Esophagus squamous epithelium (tissue), 4 donors: ENCODE measurements around the gene RHOV.

Experiments
- POLR2A ChIP-seq, 4 donors: fragments of 450-650 bp; IDR thresholded peaks; one replicate each; pipeline ENCODE4 v1.6.1; 2017; ENCODE audit warnings: antibody characterized with exemption in 4 of 4, mild to moderate bottlenecking in 4 of 4, moderate library complexity in 3 of 4
- TF ChIP-seq, protein P1 (sequence below), 6 experiments: fragments of 450-650 bp in 4 of 6; fragments of 200-600 bp in 2 of 6; sonication (generic) in 2 of 6; IDR thresholded peaks; one replicate each; pipeline ENCODE4 v1.5.1; 2016 to 2019; ENCODE audit warnings: antibody characterized with exemption in 6 of 6, mild to moderate bottlenecking in 4 of 6, moderate library complexity in 4 of 6

DNA sequence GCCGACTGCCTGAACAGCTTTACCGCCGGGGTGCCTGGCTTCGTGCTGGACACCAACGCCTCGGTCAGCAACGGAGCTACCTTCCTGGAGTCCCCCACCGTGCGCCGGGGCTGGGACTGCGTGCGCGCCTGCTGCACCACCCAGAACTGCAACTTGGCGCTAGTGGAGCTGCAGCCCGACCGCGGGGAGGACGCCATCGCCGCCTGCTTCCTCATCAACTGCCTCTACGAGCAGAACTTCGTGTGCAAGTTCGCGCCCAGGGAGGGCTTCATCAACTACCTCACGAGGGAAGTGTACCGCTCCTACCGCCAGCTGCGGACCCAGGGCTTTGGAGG is 29.4 kb downstream of the RHOV start:
- TF ChIP-seq, protein P1, sequence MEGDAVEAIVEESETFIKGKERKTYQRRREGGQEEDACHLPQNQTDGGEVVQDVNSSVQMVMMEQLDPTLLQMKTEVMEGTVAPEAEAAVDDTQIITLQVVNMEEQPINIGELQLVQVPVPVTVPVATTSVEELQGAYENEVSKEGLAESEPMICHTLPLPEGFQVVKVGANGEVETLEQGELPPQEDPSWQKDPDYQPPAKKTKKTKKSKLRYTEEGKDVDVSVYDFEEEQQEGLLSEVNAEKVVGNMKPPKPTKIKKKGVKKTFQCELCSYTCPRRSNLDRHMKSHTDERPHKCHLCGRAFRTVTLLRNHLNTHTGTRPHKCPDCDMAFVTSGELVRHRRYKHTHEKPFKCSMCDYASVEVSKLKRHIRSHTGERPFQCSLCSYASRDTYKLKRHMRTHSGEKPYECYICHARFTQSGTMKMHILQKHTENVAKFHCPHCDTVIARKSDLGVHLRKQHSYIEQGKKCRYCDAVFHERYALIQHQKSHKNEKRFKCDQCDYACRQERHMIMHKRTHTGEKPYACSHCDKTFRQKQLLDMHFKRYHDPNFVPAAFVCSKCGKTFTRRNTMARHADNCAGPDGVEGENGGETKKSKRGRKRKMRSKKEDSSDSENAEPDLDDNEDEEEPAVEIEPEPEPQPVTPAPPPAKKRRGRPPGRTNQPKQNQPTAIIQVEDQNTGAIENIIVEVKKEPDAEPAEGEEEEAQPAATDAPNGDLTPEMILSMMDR (IDR thresholded peaks at IDR 0.05), result no peak
- TF ChIP-seq POLR2A (IDR thresholded peaks at IDR 0.05), result no peak
